Neural cell (in vitro differentiated cells): ENCODE results near the gene CARD6.

Source experiments
- EP300 ChIP-seq: fragments of 450-650 bp; conservative IDR thresholded peaks from 2 replicates; pipeline ENCODE4 v1.6.1; 2014; ENCODE audit warnings: antibody characterized with exemption, mild to moderate bottlenecking, moderate library complexity; ENCODE audit not compliant: poor library complexity, severe bottlenecking
- EZH2 ChIP-seq: fragments of 200-600, 300-800 bp; shearing (Covaris generic), sonication (generic); IDR thresholded peaks from 2 replicates; pipeline ENCODE4 v1.6.1; 2014; ENCODE audit warnings: antibody characterized with exemption, low read length, borderline replicate concordance, mild to moderate bottlenecking; ENCODE audit not compliant: insufficient read depth, poor library complexity, severe bottlenecking
- POLR2AphosphoS5 ChIP-seq: IDR thresholded peaks from 2 replicates; pipeline ENCODE4 v1.6.1; 2012
- RAD21 ChIP-seq: fragments of 450-650 bp; conservative IDR thresholded peaks from 2 replicates; pipeline ENCODE4 v1.6.1; 2014; ENCODE audit warnings: antibody characterized with exemption, mild to moderate bottlenecking, moderate library complexity
- SMC3 ChIP-seq: fragments of 450-650 bp; conservative IDR thresholded peaks from 2 replicates; pipeline ENCODE4 v1.6.1; 2014; ENCODE audit warnings: antibody characterized with exemption, mild to moderate bottlenecking, moderate library complexity; ENCODE audit not compliant: poor library complexity
- TAF1 ChIP-seq: IDR thresholded peaks from 2 replicates; pipeline ENCODE4 v1.6.1; 2012; ENCODE audit warnings: low read depth
- TF ChIP-seq, protein P1 (sequence below): fragments of 450-650 bp; IDR thresholded peaks from 2 replicates; pipeline ENCODE4 v1.5.1; 2014; ENCODE audit warnings: antibody characterized with exemption, mild to moderate bottlenecking, moderate library complexity; ENCODE audit not compliant: poor library complexity, severe bottlenecking

DNA sequence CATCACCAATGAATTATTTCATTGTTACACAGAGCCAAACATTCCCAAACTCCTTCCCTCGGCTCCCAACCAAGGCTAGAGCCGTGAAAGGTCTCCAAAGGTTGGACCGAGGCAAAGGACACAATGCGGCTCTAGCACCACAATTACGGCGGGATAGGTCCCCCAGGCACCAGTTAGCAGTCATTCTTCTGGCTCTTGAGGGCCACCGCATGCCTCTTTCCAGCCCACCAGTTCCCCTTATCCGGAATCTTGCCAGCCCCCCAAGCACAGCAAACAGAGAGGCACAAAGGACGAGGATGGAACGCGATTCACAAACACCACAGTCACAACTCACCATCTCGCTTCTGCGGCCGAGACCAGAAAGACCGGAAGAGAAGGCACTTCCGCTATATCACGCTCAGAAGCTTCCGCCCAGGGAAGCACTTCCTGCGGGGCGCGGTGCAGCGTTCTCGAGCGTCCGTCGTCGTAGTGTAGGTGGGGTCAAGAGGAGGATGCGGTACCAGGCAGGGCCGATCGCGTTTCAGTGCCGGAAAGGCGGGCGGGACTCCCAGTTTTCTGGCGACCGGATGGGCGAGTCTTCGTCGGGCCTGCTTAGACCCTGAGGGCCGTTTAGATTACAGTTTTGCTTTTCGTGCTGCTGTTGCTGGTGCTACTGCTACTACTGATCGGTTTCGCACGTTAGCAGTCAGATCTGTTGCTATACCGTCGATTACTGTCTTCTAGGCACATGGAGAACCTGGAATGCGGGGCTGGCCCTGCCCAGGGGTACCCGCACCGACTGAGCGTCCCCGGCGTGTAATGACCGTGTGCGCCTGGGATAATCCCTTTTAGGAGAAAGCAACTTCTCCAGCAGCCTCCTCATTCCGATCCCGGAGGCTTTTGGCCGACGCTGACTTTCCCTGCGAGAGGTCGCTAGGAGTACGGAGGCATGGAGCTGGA, 6.0 kb upstream of the CARD6 start, which contains the start of gene RPL37:
- TF ChIP-seq SMC3 (peak; percentile 48), EZH2 (no peak), EP300 (peak; percentile 63), POLR2AphosphoS5 (peak; percentile 100), TAF1 (peak; percentile 93), RAD21 (peak; percentile 43)
- TF ChIP-seq, protein P1, sequence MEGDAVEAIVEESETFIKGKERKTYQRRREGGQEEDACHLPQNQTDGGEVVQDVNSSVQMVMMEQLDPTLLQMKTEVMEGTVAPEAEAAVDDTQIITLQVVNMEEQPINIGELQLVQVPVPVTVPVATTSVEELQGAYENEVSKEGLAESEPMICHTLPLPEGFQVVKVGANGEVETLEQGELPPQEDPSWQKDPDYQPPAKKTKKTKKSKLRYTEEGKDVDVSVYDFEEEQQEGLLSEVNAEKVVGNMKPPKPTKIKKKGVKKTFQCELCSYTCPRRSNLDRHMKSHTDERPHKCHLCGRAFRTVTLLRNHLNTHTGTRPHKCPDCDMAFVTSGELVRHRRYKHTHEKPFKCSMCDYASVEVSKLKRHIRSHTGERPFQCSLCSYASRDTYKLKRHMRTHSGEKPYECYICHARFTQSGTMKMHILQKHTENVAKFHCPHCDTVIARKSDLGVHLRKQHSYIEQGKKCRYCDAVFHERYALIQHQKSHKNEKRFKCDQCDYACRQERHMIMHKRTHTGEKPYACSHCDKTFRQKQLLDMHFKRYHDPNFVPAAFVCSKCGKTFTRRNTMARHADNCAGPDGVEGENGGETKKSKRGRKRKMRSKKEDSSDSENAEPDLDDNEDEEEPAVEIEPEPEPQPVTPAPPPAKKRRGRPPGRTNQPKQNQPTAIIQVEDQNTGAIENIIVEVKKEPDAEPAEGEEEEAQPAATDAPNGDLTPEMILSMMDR, result peak; percentile 22
